ENCODE measurements around the gene KANK4.
A peak's percentile ranks its signal among the peaks of the same experiment; 100 is the strongest.

The KANK4 gene

GRCh38 chr1:62318756-62319544 lies at the start of gene KANK4:
Gene KANK4 (minus strand): TSS chr1:62319434. CDS start chr1:62281564, 37,870 bp downstream.
- H3K36me3 ChIP-seq (ENCODE audit: control insufficient read depth, insufficient read depth, low read length) = no peaks in the 10 kb centered on the region
- H3K9me3 ChIP-seq (ENCODE audit: control insufficient read depth, insufficient read depth, low read depth, low read length) = no peaks in the 10 kb centered on the region
- H3K9ac ChIP-seq (ENCODE audit: low read length) = peak within 1 kb of the TSS; percentile 45
- no peak within 1 kb of the TSS for H3K27ac ChIP-seq (ENCODE audit: low read depth, low read length)
- peaks cover 18% of the 10 kb centered on the region; the same call in 1 of the 2 replicates for H3K4me1 ChIP-seq (ENCODE audit: control insufficient read depth, insufficient read depth, low read length)
- H3K4me3 ChIP-seq (ENCODE audit: low read depth, low read length) = peak within 1 kb of the TSS; percentile 89
- H3K27me3 ChIP-seq (ENCODE audit: control insufficient read depth, insufficient read depth, low read length) = peaks cover 72% of the 10 kb centered on the region

GRCh38 chr1:62368989-62369388 lies 49.8 kb upstream of the KANK4 start:
- no peaks in the 10 kb centered on the region for H3K36me3 ChIP-seq (ENCODE audit: control insufficient read depth, insufficient read depth, low read length)
- H3K9ac ChIP-seq (ENCODE audit: low read length) = no peak overlapping the region
- no peaks in the 10 kb centered on the region for H3K27me3 ChIP-seq (ENCODE audit: control insufficient read depth, insufficient read depth, low read length)
- no peak overlapping the region for H3K27ac ChIP-seq (ENCODE audit: low read depth, low read length)
- H3K4me1 ChIP-seq (ENCODE audit: control insufficient read depth, insufficient read depth, low read length) = peaks cover 8% of the 10 kb centered on the region; the same call in 1 of the 2 replicates
- H3K4me3 ChIP-seq (ENCODE audit: low read depth, low read length) = no peak overlapping the region
- H3K9me3 ChIP-seq (ENCODE audit: control insufficient read depth, insufficient read depth, low read depth, low read length) = peaks cover 6% of the 10 kb centered on the region

GRCh38 chr1:62367005-62367557 lies 47.8 kb upstream of the KANK4 start:
- Histone ChIP-seq H3K27ac (ENCODE audit: low read depth, low read length) (no peak overlapping the region), H3K9ac (ENCODE audit: low read length) (no peak overlapping the region), H3K9me3 (ENCODE audit: control insufficient read depth, insufficient read depth, low read depth, low read length) (peaks cover 6% of the 10 kb centered on the region), H3K4me3 (ENCODE audit: low read depth, low read length) (no peak overlapping the region), H3K4me1 (ENCODE audit: control insufficient read depth, insufficient read depth, low read length) (peaks cover 8% of the 10 kb centered on the region; the same call in 1 of the 2 replicates), H3K27me3 (ENCODE audit: control insufficient read depth, insufficient read depth, low read length) (no peaks in the 10 kb centered on the region), H3K36me3 (ENCODE audit: control insufficient read depth, insufficient read depth, low read length) (no peaks in the 10 kb centered on the region)

- Histone ChIP-seq H3K36me3 (ENCODE audit: control insufficient read depth, insufficient read depth, low read length) (no peaks in the 10 kb centered on the region), H3K27me3 (ENCODE audit: control insufficient read depth, insufficient read depth, low read length) (no peaks in the 10 kb centered on the region), H3K4me1 (ENCODE audit: control insufficient read depth, insufficient read depth, low read length) (no peaks in the 10 kb centered on the region; the same call in 1 of the 2 replicates), H3K9me3 (ENCODE audit: control insufficient read depth, insufficient read depth, low read depth, low read length) (peaks cover 6% of the 10 kb centered on the region), H3K9ac (ENCODE audit: low read length) (no peak overlapping the region), H3K4me3 (ENCODE audit: low read depth, low read length) (no peak overlapping the region), H3K27ac (ENCODE audit: low read depth, low read length) (no peak overlapping the region)
Measured at GRCh38 chr1:62364721-62365120, 45.5 kb upstream of the KANK4 start.

GRCh38 chr1:62362926-62363325 lies 43.7 kb upstream of the KANK4 start:
- H3K36me3 ChIP-seq (ENCODE audit: control insufficient read depth, insufficient read depth, low read length) = no peaks in the 10 kb centered on the region
- H3K27ac ChIP-seq (ENCODE audit: low read depth, low read length) = no peak overlapping the region
- no peaks in the 10 kb centered on the region for H3K27me3 ChIP-seq (ENCODE audit: control insufficient read depth, insufficient read depth, low read length)
- no peak overlapping the region for H3K9ac ChIP-seq (ENCODE audit: low read length)
- no peak overlapping the region for H3K4me3 ChIP-seq (ENCODE audit: low read depth, low read length)
- peaks cover 6% of the 10 kb centered on the region for H3K9me3 ChIP-seq (ENCODE audit: control insufficient read depth, insufficient read depth, low read depth, low read length)
- no peaks in the 10 kb centered on the region for H3K4me1 ChIP-seq (ENCODE audit: control insufficient read depth, insufficient read depth, low read length)

- Histone ChIP-seq H3K9ac (ENCODE audit: low read length) (no peak overlapping the region), H3K4me3 (ENCODE audit: low read depth, low read length) (no peak overlapping the region), H3K4me1 (ENCODE audit: control insufficient read depth, insufficient read depth, low read length) (no peaks in the 10 kb centered on the region), H3K27me3 (ENCODE audit: control insufficient read depth, insufficient read depth, low read length) (no peaks in the 10 kb centered on the region), H3K27ac (ENCODE audit: low read depth, low read length) (no peak overlapping the region), H3K36me3 (ENCODE audit: control insufficient read depth, insufficient read depth, low read length) (no peaks in the 10 kb centered on the region), H3K9me3 (ENCODE audit: control insufficient read depth, insufficient read depth, low read depth, low read length) (peaks cover 5% of the 10 kb centered on the region)
Measured at GRCh38 chr1:62362061-62362917, 43.1 kb upstream of the KANK4 start.

- Histone ChIP-seq H3K27ac (ENCODE audit: low read depth, low read length) (no peak overlapping the region), H3K9ac (ENCODE audit: low read length) (no peak overlapping the region), H3K4me1 (ENCODE audit: control insufficient read depth, insufficient read depth, low read length) (no peaks in the 10 kb centered on the region)
Measured at GRCh38 chr1:62361431-62361830, 42.2 kb upstream of the KANK4 start.

GRCh38 chr1:62358665-62359373 lies 39.6 kb upstream of the KANK4 start:
- no peaks in the 10 kb centered on the region for H3K36me3 ChIP-seq (ENCODE audit: control insufficient read depth, insufficient read depth, low read length)
- no peak overlapping the region for H3K4me3 ChIP-seq (ENCODE audit: low read depth, low read length)
- no peak overlapping the region for H3K27ac ChIP-seq (ENCODE audit: low read depth, low read length)

More at GRCh38 chr1:62361431-62361830, 42.2 kb upstream of the KANK4 start:
- no peaks in the 10 kb centered on the region for H3K27me3 ChIP-seq (ENCODE audit: control insufficient read depth, insufficient read depth, low read length)
- H3K4me3 ChIP-seq (ENCODE audit: low read depth, low read length) = no peak overlapping the region
- H3K9me3 ChIP-seq (ENCODE audit: control insufficient read depth, insufficient read depth, low read depth, low read length) = no peaks in the 10 kb centered on the region; the same call in 1 of the 2 replicates
- H3K36me3 ChIP-seq (ENCODE audit: control insufficient read depth, insufficient read depth, low read length) = no peaks in the 10 kb centered on the region

GRCh38 chr1:62357916-62358315 lies 38.7 kb upstream of the KANK4 start:
- H3K9me3 ChIP-seq (ENCODE audit: control insufficient read depth, insufficient read depth, low read depth, low read length) = no peaks in the 10 kb centered on the region

More at GRCh38 chr1:62358665-62359373, 39.6 kb upstream of the KANK4 start:
- Histone ChIP-seq H3K9ac (ENCODE audit: low read length) (no peak overlapping the region), H3K4me1 (ENCODE audit: control insufficient read depth, insufficient read depth, low read length) (no peaks in the 10 kb centered on the region), H3K27me3 (ENCODE audit: control insufficient read depth, insufficient read depth, low read length) (no peaks in the 10 kb centered on the region), H3K9me3 (ENCODE audit: control insufficient read depth, insufficient read depth, low read depth, low read length) (no peaks in the 10 kb centered on the region; the same call in 1 of the 2 replicates)

GRCh38 chr1:62356257-62356835 lies 37.1 kb upstream of the KANK4 start:
- no peak overlapping the region for H3K27ac ChIP-seq (ENCODE audit: low read depth, low read length)
- no peaks in the 10 kb centered on the region for H3K27me3 ChIP-seq (ENCODE audit: control insufficient read depth, insufficient read depth, low read length)
- no peaks in the 10 kb centered on the region for H3K4me1 ChIP-seq (ENCODE audit: control insufficient read depth, insufficient read depth, low read length)
- no peak overlapping the region for H3K9ac ChIP-seq (ENCODE audit: low read length)
- no peaks in the 10 kb centered on the region for H3K36me3 ChIP-seq (ENCODE audit: control insufficient read depth, insufficient read depth, low read length)
- H3K9me3 ChIP-seq (ENCODE audit: control insufficient read depth, insufficient read depth, low read depth, low read length) = no peaks in the 10 kb centered on the region
- H3K4me3 ChIP-seq (ENCODE audit: low read depth, low read length) = no peak overlapping the region

More at GRCh38 chr1:62357916-62358315, 38.7 kb upstream of the KANK4 start:
- no peak overlapping the region for H3K4me3 ChIP-seq (ENCODE audit: low read depth, low read length)
- no peaks in the 10 kb centered on the region for H3K4me1 ChIP-seq (ENCODE audit: control insufficient read depth, insufficient read depth, low read length)
- H3K36me3 ChIP-seq (ENCODE audit: control insufficient read depth, insufficient read depth, low read length) = no peaks in the 10 kb centered on the region
- H3K27me3 ChIP-seq (ENCODE audit: control insufficient read depth, insufficient read depth, low read length) = no peaks in the 10 kb centered on the region
- no peak overlapping the region for H3K27ac ChIP-seq (ENCODE audit: low read depth, low read length)
- no peak overlapping the region for H3K9ac ChIP-seq (ENCODE audit: low read length)

Data from HUES6 (cell line).